Measurements from ENCODE around the gene ZNF418.
A peak's percentile ranks its signal among the peaks of the same experiment; 100 is the strongest.
"Not testable (repeated sequence)": the region's sequence is repeated elsewhere in the genome, so short reads cannot be mapped to it uniquely, and the experiment has no call there.

The ZNF418 gene

DNA sequence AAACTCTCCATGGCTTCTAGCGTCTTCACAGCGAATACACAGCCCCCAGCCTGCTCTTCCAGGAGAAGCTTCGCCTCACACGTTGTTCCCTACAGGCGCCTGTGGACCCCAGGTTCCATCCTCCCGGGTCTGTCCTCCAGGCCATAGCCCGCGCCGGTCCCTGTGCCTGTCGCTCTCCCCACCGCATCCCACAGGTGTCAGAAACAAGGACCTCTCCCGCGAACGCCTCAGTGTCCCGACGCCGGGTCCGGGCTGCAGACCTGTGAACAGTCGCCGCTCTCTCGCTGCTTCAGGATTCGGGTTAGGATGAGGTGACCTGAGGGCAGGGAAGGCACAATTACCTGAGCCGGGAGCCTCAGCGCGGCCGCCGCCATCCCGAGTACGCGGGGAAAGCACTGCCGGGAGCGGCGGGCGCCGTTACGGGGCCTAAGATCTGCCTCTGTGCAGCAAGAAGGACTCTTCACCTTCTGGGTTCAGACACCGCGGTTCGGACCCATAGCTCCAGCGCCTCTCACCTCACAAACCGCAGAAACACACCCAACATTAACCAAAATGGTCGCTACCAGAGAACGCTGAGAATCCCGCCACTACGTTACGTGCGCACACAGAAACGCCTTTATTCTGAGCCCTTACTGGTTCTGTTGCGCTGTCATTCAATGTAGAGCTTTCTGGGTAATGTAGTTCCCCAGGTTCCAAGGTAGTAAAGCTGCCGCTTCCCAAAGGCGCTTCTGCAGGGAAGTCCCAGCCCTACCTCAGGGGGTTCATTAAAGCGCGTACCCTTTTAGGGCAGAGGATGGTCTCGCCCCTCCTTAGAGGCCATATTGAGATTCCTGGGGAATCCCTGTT lies at the start of gene ZNF418:
ZNF418 (minus strand) TSS at position 583 of the 846 bp plus-strand sequence. CDS start 1,580 bp downstream, outside the sequence.
- DNase-seq: peak; percentile 70 to 72

DNA sequence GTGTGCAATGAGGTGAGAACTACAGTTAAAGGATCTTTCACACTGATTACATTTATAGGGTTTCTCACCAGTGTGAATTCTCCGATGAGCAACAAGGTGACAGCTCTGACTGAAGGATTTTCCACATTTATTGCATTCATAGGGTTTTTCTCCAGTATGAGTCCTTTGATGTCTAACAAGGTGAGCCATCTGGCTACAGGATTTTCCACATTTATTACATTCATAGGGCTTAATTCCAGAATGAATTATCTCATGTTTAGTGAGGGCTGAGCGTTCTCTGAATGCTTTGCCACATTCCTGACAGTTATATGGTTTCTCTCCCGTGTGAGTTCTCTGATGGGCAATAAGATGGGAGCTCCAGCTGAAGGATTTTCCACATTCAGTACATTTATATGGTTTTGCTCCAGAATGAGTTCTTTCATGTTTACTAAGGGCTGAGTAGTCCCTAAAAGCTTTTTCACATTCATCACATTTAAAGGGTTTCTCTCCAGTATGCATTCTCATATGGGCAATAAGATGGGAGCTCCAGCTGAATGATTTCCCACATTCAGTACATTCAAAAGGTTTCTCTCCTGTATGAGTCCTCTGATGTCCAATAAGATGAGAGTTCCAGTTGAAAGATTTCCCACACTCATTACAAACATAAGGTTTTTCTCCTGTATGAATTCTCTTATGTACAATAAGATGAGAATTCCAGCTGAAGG lies 43.5 kb upstream of the ZNF418 start:
- DNase-seq: peak in 1 of 2 donors; percentile 1

DNA sequence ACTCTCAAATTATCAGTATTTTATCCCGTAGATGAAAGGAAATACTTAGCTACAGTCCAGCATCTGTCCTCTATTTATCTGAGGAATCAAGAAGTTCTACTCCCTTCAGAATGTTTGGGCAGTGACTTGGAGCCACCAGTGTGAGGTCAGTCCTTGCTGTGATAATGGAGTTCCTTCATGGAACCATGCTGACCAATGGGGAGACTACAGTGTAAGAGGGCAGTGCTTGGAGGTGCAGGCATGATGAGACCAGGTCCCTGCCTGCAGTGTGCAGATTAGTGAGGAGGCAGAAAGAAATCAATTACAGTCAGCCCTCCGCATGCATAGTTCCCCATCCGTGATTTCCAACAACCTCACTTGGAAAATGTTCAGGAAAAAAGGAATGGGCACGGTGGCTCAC lies 39.2 kb upstream of the ZNF418 start, which contains the start of gene C19orf18:
C19orf18 (minus strand) TSS at position 101 of the 400 bp plus-strand sequence. CDS start 102 bp downstream, outside the sequence.
- no peak for DNase-seq

DNA sequence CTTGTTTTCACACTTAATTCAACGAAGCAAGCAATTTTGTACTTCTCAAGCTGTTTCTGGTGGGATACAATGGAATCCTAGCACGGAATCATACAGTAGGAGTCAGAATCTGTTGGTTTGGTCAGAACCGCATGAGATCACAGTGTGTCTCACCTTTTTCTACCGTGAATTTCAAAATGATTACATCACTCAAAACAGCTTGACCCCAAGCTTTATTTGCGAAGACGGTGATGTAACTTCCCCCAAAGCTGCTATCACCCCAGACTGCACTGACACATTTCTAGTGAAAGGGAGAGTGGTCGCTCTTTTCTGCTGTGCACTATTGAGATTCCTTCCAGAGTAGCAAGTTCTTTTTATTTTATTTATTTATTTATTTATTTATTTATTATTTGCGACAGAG lies 29.6 kb upstream of the ZNF418 start:
- no peak for DNase-seq

DNA sequence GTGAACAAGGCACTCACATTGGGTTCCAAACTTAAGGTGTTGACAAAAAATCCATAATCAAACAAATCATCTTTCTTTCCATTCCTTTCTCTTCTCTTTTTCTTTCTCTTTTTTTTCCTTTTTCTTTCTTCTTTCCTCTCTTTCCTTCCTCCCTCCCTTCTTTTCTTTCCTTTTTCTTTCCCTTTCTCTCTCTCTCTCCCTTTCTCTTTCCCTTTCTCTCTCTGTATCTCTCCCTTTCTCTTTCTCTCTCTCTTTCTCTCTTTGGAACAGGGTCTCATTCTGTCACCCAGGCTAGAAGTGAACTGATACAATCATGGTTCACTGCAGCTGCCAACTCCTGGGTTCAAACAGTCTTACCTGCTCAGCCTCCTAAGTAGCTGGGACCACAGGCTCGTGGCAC lies 26.6 kb upstream of the ZNF418 start:
- DNase-seq: no peak

DNA sequence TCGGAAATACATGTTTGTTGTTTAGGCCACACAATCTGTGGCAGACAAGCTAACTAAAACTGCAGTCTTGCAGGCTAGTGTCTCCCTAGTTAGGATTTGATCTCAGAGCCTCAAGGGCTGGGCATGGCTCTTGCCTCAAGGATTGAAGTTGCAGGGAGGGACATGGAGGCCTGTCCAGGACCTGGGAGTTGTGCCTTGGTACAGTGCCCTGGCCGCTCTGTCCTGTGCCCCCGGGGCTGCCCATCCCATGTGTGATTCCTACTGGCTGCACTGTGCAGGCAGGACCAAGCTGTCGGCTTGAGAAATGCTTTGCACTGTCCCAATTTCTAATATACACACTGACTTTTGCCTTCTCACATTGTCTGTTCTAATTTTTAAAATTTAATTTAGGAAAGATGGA lies 19.8 kb upstream of the ZNF418 start:
- no peak for DNase-seq

DNA sequence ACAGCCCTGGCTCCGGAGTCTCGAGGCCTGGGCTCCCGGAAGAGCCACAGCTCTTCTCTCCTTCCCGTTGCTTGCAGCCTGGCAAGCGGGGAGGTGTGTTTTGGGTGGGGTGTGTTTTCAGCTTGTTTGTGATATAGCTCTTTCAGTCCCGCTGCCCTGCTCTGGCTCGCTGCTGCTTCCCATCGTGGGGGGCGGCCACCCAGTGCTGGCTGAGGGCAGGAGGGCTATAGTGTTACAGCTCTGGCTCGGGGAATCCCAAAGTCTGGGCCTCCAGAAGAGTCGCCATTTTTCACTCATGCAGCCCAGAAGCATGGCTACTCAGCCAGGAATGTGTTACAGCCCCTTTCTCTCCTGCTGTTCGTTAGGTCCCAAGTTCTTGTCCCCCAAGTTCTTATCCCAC lies 14.5 kb upstream of the ZNF418 start:
- DNase-seq: no peak

DNA sequence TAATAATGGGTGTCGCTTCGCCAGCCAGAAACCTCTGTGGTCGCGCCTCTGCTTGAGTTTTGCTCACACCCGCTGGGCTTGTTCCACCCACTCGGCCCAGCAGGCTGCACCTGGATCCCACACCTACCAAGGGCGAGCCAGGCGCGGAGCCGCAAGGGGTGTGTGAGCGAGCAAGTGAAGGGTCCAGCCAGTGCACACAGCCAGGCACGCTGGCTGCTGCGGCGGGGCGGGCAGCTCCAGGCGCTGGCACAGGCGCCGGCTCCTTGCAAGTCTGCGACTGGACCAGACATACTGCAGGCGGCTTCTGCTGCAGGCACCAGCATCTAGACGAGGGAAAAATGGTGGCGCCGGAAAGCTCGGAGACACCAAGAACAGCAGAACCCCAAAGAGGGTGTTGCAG lies 14.1 kb upstream of the ZNF418 start:
- no peak for DNase-seq

DNA sequence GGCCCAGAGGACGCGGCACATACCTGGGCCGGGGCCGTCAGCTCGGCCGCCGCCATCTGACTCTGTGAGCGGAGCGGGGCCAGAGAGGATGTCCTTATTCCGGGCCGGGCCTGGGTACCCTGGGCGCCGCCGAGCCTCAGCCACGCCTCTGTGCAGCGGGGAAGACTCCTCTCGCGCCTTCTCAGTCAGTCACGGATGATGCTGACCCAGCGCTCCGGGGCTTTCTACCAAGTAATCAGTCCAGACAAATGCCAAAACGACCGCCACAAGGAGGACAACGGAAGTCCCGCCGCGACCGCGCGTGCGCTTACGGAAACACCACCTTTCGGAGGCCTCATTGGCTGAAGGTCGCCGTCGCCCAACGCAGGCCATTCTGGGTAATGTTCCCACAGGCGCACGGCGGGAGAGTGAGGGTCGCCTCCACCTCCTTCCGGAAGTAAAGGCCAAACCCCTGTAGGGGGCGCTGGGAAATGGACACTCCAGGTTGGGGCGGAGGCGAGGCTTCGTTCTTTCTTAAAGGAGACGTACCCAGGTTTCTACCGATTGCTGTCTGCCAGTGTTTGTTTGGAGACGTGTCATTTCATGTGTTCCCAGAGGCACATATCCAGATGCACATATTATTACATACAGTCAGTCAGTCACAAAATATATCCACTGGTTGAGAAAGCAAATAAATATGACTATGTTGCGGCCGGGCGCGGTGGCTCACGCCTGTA lies 12.4 kb upstream of the ZNF418 start, which contains the start of gene ZNF256:
ZNF256 (minus strand) TSS at position 288 of the 716 bp plus-strand sequence; CDS start at position 56, 232 bp downstream.
- DNase-seq: peak; percentile 82 to 90

DNA sequence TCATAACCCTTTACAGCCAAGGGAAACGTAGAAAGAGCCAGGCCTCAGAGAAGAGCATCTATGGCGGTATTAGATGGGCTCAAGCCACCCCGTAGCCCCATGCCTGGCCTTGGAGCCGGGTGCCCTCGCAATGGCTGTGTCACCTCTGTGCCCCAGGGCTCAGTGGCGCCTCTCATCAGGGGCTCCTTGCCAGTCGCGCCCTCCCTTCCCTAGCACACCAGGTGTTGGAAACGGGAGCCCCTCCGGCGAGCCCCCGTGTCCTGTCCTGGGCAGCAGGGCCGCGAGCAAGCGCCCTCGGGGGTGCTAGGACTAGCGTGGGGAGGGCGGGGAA lies 11.9 kb upstream of the ZNF418 start:
- DNase-seq: no peak

DNA sequence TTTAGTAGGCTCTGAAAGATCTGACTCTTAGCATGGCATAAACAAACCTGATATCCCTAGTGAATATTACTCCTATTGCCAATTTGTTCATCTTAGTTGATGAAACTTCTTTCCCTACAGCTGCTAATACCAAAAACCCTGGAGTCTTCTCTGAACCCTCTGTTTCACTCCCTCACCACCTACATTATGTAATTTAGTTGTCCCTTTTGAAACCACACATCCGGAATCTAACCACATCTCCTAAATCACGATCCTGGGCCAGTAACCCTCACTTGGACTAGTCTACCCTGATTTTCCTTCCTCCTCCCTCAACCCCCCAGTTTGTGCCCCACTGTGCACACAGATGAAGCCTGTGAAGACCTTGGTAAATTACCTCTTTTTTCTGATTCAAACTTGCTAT lies 11.1 kb upstream of the ZNF418 start:
- DNase-seq: no peak

DNA sequence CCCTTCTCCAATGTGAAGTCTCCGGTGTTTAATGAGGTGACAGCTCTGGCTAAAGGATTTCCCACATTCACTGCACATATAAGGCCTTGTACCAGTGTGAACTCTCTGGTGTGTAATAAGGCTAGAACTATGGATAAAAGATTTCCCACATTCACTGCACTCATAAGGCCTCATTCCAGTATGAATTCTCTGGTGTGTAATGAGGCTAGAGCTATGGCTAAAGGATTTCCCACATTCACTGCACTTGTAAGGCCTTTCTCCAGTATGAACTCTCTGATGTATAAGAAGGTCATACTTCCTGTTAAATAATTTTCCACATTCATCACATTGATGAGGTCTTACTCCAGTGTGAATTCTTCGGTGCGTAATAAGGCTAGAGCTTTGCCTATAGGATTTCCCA lies 6.4 kb upstream of the ZNF418 start:
- no peak for DNase-seq

DNA sequence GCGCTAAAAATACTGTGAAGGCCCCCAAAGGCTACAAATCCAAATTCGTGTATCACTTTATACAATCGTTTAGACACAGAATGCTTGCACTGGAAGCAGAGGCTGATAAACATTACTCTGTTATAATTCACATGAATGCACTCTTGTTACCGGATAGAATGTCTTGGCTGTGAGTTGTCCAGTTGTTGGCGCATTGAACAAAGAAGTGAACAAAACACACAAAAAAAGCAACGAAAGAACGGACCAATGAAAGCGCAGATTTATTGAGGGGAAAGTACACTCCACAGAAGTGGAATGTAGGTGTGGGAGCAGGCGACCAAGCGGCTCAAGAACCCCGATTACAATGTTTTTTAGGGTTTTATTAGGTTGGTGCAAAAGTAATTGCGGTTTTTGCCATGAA lies 529 bp upstream of the ZNF418 start:
- DNase-seq: no peak

DNA sequence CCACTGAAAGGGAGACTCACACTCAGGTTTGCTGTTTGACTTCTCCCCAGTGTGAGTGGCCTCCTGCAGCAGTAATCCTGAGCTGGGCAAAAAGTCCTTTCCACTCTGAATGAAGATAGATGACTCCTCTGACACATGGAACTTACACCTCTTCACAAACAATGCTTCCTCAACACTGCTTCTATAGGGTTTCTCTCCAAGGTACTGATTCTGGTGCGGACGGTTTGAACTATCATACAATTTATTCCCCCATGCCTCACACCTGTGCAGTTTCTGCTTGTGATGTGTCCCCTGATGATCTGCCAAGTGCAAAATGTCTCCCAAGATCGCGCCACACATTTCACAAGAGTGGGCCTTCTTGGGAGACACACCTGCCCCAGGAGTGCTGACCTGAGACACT lies 7.6 kb downstream of the ZNF418 start:
- DNase-seq: no peak

DNA sequence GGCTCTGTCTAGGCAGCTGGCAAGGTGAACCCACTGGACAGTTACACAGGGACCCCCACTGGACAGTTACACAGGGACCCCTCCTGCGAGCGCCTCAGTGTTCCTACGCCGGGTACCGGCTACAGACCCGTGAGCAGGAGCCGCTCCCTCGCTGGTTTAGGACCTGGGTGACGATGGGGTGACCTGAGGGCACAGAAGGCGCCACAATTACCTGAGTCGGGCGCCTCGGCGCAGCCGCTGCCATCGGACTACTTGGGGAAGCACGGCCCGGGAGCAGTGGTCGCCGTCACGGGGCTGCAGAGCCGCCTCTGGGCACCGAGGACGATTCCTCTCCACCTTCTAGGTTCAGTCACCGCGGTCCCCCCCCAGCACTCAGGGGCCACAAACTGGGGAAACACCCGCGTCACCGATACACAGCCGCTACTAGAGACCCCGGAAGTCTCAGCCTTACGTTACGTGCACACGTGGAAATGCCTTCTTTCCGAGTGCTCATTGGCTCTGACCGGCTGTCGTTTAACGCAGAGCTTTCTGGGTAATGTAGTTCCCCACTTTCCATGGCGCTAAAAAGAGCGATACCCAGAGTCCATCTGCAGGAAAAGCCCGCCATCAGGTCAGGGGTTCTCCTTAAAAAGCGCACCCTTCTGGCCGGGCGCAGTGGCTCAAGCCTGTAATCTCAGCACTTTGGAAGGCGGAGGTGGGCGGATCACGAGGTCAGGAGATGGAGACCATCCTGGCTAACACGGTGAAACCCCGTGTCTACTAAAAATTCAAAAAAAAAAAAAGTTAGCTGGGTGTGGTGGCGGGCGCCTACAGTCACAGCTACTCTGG lies 18.8 kb downstream of the ZNF418 start, which contains the start of gene ZNF417:
ZNF417 (minus strand) TSS at position 425 of the 828 bp plus-strand sequence; CDS start at position 244, 181 bp downstream.
- DNase-seq: peak; percentile 95 to 98

DNA sequence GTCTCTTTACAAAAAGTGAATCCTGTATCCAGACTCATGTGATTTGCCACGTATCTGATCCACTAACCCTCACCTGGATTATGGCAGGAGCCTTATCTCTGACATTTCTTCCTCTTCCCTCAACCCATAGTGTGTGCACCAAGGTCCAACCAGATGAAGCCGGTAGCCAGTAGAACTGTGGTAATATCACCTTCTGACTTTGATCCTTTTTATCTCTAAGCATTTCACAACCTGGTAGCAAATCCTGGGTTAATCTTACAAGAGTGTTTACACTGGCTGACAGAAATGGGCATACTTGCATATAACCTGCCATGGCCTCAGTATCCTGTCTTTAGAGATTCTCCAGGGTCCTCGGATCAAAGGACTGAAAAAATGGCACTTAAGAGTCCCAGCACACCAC lies 20.7 kb downstream of the ZNF418 start:
- DNase-seq: no peak

DNA sequence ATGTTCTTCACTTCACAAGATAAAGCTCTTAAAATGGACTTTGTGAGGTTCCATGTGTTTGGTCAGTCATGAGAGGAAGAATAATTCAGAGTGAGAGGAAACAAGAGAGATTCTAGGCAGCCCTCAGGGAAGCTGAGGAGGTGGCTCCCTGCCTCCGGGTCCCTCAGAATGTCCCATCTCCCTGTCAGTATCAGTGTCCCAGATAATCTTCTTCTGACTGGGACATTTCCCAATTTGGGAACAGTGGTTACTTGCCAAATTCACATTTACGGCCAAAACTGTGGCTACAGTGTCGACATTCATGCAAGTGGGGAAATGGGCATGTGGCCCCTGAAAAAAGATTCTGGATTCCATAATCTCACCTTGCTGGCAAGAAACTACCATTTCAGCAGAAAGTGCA lies 27.8 kb downstream of the ZNF418 start:
- DNase-seq: no peak

DNA sequence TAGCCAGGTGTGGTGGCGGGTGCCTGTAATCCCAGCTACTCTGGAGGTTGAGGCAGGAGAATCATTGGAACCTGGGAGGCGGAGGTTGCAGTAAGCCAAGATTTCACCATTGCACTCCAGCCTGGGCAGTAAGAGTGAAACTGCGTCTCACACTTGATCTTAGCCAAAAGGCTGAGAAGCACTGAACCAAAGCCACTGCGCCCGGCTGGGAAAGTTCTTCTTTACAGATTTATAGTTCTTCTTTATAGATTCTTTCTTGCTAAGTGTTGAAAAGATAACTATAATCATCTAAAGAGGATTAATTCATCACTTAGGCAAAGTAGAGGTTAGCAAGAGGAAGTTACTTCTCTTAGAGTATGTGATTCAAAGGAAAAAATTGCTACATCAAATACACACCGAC lies 29.9 kb downstream of the ZNF418 start:
- no peak for DNase-seq

DNA sequence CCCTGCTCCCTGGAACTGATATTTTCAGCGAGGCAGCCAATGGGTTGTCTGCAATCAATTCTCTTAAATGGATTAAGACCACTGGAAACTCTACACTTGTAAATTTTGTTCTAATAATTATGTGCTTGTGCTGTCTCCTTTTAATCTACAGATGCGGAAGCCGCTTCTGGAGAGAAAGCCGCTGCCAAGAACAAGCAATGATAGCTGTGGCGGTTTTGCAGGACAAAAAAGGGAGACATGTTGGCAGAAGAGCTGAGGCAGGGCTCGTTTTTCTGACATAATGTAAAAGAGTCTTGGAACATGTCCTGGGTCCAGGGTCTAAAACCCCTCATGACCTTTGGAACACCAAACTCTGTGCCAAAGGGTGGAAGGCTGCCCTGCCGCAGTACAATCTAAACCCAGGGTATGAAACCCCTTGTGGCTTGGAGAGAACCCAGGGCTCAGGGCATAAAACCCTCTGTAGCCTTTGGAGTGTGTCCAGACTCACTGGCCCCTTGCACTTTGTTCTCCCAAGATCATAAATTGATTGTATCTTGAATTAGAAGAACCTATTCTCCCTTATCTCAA lies 31.5 kb downstream of the ZNF418 start:
- no peak for DNase-seq

DNA sequence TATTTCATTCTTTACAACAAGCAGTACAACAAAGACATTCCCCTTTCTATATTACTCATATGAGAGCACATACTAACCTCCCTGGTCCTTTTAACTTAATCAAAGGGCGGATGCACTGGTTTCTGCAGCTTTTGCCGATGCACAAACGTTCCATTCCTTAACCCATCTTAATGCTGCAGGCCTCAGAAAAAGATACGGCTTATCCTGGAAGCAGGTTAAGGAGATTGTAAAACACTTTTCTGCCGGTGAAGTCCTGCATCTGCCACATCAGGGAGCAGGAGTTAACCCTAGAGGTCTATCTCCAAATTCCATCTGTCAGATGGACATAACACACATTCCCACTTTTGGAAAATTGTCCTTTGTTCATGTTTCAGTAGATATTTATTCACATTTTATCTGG lies 34.9 kb downstream of the ZNF418 start:
- DNase-seq: no peak

DNA sequence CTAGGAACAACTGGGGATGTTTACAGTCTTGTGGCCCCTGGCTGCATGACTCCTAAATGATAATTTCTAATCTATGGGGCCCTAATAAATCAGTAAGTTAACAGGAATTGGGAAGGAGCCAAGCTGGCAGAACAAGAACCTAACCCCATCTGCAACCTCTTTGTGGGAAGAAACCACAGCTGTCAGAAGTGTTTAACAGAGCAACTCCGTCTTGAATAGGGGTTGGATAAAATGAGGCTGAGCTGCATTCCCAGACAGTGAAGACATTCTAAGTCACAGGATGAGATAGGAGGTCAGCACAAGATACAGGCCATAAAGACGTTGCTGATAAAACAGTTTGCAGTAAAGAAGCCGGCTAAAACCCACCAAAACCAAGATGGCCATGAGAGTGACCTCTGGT lies 44.5 kb downstream of the ZNF418 start:
- not testable (repeated sequence) for DNase-seq
